Stimulated activated CD8-positive, alpha-beta memory T cell treated with anti-CD3 and anti-CD28 coated beads, Interleukin-4, amount 100 ng/mL, for 24 hours (primary cell): Measurements from ENCODE around the gene ZBTB20.

Source experiments
- DNase-seq: peaks from one replicate; pipeline ENCODE4 v3.0.0-alpha.2; 2020; ENCODE audit warnings: low read depth

Gene ZBTB20

DNA sequence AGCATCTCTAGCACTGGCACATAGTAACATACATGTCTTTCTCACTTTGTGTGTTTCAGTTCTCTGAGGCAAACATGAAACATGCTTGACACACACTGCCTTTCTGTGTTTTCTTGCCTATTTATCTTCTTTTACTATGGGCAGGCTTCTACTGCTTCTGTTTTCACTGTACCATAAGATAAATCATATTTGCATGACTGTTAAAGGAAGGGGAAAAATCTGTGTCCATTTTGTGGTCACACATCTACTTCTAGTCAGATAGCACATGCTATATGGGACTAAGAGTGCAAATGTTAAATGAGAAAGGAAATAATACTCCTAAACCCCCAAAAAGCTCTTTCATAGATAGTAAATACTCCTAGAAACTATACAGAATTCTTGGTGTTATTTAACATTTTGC, 386.4 kb downstream of the ZBTB20 start:
- no peak for DNase-seq

DNA sequence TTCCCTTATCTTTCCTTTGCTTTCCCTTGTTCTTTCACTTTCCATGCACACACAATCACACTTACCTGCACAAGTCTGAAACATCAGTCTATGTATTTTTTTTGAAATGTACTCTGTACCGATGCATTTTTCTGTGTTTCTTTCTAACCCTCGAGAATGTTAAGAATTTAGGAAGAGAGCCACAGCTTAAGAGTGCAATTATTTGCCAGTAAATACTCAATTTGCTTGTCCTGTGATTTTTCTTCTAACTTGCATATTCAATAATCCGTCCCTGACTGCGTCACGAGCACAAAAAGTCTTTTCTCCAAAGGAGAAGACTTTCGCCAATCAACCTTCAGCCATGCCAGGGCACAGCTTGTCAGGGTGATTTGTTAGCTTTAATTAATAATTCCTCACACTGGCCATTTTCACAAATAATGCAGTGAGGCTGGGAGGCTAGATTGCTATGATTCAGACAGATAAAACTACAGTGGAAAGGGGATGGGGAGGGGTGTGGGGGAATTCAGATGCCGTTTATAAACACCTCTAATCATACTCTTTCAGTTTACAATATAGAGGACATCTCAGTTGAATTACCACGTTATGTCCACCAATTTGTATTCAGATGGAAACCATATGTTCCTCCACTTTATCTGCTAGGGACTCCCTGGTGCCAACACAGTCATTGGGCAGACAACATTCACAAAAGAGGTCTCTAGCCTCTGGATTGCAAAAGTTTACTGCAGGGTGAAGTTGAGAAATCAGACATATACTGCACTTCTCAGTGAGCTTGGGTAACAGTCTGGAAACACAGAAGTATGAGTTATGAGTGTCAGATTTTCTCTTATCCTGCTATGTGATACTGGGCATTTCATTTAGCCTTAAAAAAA, 388.0 kb downstream of the ZBTB20 start:
- DNase-seq = no peak

DNA sequence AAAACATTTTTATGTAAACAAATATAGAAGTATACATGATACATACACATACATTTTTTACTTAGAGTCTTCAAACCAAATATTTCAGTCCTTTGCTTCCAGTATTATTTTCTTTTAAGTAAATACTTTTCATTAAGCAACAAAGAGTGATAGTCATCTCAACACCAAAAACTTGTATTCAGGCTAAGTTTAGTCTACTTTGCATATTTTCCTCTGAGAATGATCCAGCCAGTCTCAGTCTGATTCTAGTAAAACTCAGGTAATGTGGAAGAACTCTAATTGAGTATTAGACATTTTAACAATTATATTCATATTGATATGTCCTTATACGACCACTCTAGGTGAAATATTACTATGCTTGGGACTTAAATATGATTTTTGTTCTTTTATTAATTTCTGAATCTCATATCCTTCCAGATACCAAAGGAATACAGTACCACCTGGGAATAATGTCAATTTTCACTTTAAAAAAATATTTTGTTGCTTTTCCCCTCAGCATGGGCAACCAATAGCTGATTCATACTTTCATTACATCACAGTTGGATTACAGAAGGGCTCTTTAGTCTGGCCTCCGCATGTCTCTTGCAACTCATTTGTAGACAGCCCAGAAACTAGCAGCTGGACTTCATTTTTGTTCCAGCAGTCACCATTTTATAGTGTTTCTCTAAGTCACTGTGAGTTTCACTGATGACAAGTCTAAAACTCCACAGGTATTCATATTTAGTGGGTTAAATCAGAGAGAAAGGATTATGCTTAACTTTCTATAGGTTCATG, 390.4 kb downstream of the ZBTB20 start:
- no peak for DNase-seq

GRCh38 chr3:114746502-114746901, 400.6 kb downstream of the ZBTB20 start:
- DNase-seq = no peak

DNA sequence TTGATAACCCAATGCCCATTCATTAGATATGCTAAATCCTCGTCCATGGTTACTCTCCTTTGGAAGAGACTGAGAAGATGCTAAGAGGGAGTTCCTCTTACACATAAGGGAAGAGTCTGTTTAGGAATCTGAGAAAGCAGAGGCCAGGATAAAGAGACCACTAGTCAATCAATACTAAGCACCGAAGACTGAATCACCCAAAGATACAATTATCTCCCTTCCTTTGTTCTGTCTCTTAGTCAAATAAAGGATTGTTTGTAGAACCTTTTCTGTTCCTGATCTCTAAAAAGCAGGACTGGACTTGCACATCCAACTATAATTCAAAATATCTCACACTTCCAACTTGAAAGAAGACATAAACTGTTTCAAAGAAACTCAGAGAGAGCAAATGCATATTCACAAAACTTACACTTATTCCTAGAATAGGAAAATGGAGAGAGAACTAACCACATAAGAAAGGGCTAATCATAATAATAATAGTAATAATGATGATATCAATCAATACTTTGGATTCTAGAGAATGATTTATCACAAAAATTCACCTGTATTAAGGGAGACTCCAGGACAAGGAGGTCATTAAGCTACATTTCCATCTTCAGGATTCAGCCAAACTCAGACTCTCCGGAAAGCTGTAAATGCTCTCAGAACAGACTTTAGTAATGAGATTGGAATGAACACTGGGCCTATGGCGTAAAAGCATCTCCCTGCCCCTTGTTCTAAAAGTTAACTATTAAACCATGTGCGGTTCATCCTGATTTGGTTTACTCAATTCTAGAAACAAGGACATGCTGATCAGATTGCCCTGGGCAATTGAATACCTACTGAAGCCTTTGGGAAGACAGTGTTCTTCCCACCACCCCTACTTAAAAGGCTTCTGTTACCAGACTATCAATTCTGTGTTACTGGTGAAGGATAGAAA, 401.5 kb downstream of the ZBTB20 start:
- DNase-seq = no peak

GRCh38 chr3:114743746-114744485, 403.2 kb downstream of the ZBTB20 start:
- DNase-seq = no peak

DNA sequence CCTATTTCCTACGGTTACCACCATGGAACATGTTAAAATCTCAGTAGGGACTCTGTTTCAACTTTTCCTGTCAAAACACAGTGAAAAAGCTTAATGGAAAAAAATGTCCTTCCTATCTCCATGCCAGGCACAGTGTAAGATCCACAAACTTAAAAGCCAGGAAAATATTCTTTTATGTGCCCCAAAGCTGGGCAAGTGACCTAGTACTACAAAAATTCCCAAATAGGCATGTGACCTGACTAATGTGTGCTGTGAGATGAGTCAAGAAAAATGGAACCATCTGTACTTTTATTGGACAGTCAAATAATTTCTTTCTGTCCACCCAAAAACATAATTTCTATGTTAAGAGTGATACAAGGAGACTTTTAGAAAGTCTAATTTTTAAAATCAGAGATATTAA, 406.0 kb downstream of the ZBTB20 start:
- no peak for DNase-seq

DNA sequence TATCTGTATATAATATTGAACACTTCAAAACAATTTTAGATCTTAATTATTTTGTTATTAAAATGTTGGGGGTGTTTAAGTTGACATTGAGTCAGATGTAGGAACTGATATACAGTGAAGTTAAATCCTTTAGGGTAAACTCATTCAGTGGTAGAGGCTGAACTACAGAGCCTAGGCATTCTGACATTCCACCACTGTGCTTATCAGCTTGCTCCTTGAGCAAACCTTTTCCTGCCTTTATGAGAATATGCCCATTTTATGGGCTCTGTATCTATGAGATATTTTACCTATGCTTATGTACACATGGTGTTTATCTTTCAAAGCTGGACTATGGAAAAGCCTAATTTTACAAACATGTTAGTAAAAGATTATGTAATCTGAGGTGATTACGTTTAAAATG, 407.5 kb downstream of the ZBTB20 start:
- DNase-seq = no peak

GRCh38 chr3:114732353-114732752, 414.7 kb downstream of the ZBTB20 start:
- DNase-seq = no peak

DNA sequence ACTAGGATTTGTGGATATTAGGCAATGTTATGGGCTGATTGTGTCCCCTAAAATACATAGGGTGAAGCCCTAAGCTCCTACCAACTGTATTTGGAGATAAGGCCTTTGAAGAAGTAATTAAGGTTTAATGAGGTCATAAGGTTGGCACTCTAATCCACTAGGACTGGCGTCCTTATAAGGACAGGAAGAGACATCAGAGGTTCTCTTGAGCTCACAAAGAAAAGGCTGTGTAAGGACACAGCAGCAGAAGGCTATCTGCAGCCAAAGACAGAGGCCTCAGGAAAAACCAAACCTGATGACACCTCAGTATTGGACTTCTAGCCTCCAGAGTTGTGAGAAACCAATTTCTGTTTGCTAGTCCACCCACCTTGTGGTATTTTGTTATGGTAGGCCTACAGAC, 416.7 kb downstream of the ZBTB20 start:
- no peak for DNase-seq

GRCh38 chr3:114727373-114727772, 419.7 kb downstream of the ZBTB20 start:
- DNase-seq = no peak

GRCh38 chr3:114725966-114726365, 421.1 kb downstream of the ZBTB20 start:
- no peak for DNase-seq

GRCh38 chr3:114722530-114722929, 424.6 kb downstream of the ZBTB20 start:
- no peak for DNase-seq

GRCh38 chr3:114721864-114722263, 425.2 kb downstream of the ZBTB20 start:
- DNase-seq = no peak

- DNase-seq = no peak
Measured at GRCh38 chr3:114721209-114721608, 425.9 kb downstream of the ZBTB20 start.

DNA sequence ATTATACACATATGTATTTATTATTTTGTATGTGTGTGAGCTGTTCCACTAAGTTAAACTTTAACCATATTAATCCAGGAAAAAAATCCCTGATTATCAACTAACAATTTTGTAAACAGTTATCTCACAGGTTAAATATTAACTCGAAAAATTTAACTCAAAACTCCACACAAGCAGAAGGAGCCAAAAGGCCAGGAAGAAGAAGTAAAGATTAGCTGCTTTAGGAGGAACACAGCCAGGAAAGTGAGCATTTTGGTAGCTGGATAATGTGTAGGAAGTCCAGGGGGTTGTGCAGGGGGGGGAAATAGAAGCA, 428.2 kb downstream of the ZBTB20 start:
- DNase-seq = no peak

DNA sequence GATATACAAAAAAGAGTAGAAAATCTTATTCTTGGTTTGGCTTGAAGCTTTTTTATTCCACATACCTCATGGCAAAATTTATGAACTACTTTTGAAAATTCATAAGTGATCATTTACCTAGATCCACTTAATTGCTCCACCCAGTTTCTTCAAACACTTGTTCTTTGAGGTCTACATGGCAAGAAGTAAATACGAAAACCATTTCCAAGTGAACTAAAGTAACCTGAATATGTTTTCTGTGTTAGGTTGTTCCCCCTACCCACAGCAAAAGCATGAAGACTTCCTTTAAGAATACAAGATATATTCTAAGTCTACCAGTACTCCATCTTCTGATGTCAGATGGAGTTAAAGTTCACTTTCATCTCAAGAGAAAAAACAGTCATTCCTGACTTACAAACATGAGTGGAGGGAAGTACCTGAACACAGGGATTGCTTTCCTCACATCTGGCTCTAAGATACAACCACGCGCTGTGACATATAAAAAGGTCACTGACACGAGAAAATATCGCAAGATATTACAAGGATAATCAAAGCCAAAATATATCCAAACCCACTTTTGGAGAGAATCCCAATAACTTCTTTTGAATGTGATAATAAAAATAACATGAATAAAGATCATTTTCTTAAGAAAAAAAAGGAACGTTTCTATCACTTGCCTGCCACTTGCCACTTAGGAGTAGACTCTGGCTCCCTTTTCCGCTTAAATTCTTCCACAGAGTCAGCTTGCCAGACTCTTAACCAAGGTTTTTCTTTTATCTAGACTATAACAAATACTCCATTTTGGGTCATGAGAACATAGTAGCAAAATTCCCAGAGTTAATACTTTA, 428.8 kb downstream of the ZBTB20 start:
- no peak for DNase-seq

GRCh38 chr3:114716916-114717315, 430.2 kb downstream of the ZBTB20 start:
- no peak for DNase-seq

DNA sequence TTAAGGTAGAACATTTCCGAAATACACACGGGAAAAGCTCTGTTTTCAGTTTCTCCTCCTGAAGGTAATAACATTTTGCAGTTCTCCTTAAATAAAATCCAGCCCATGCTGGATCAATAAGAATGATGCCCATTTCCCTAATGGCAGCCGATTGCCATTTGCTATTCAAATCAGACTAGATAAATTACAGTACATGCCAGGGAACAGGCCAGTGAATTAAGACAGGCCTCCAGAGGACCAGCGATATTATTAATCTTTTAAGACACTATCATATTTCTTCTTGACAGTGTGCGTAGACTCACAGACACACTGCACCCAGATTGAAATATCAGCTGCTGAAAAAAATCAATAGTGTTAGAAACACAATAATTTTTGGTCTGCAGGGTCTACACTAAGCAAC, 431.0 kb downstream of the ZBTB20 start:
- no peak for DNase-seq

- DNase-seq = no peak
Measured at GRCh38 chr3:114714957-114715460, 432.1 kb downstream of the ZBTB20 start.

- DNase-seq = no peak
Measured at GRCh38 chr3:114714237-114714636, 432.9 kb downstream of the ZBTB20 start.
